HUDEP-2 (cell line): ENCODE results near the gene KCNIP4.

ENCODE experiments used
- DNase-seq, 76 experiments: peaks; one replicate each; lab custom pipeline; 2025; ENCODE audit not compliant: unreplicated experiment in 76 of 76; lab: John Stamatoyannopoulos, UW

KCNIP4 gene

GRCh38 chr4:21769404-21770147 is 179.0 kb downstream of the KCNIP4 start:
- DNase-seq, result peak in 25 of 76 experiments; percentile 1 to 68 (median 24)

- DNase-seq, result peak in 25 of 76 experiments; percentile 1 to 45 (median 13)
These were observed 179.9 kb downstream of the KCNIP4 start for GRCh38 chr4:21768349-21769310.

GRCh38 chr4:21765810-21766407 is 182.7 kb downstream of the KCNIP4 start:
- peak in 21 of 76 experiments; percentile 0 to 41 (median 9) for DNase-seq

GRCh38 chr4:21763855-21764254 is 184.7 kb downstream of the KCNIP4 start:
- no peak for DNase-seq

- DNase-seq, result no peak
These were observed 191.3 kb downstream of the KCNIP4 start for GRCh38 chr4:21757248-21757647.

- DNase-seq, result no peak
These were observed 195.3 kb downstream of the KCNIP4 start for GRCh38 chr4:21753084-21753760.

GRCh38 chr4:21752616-21753015 is 196.0 kb downstream of the KCNIP4 start:
- no peak for DNase-seq

GRCh38 chr4:21749924-21750323 is 198.6 kb downstream of the KCNIP4 start:
- no peak for DNase-seq

GRCh38 chr4:21749412-21749811 is 199.2 kb downstream of the KCNIP4 start:
- no peak for DNase-seq

- no peak for DNase-seq
These were observed 204.5 kb downstream of the KCNIP4 start for GRCh38 chr4:21744046-21744445.

GRCh38 chr4:21742326-21742725 is 206.2 kb downstream of the KCNIP4 start:
- no peak for DNase-seq

- no peak for DNase-seq
These were observed 209.8 kb downstream of the KCNIP4 start for GRCh38 chr4:21738821-21739220.

- DNase-seq, result no peak
These were observed 212.7 kb downstream of the KCNIP4 start for GRCh38 chr4:21735866-21736265.

- no peak for DNase-seq
These were observed 214.5 kb downstream of the KCNIP4 start for GRCh38 chr4:21733894-21734630.

- DNase-seq, result no peak
These were observed 220.3 kb downstream of the KCNIP4 start for GRCh38 chr4:21728304-21728703.

- no peak for DNase-seq
These were observed 222.2 kb downstream of the KCNIP4 start for GRCh38 chr4:21726255-21726815.

- DNase-seq, result no peak
These were observed 226.3 kb downstream of the KCNIP4 start for GRCh38 chr4:21722157-21722839.

GRCh38 chr4:21716531-21716930 is 232.0 kb downstream of the KCNIP4 start:
- no peak for DNase-seq
